ENCODE data around the gene ITGBL1.

The ITGBL1 gene

DNA sequence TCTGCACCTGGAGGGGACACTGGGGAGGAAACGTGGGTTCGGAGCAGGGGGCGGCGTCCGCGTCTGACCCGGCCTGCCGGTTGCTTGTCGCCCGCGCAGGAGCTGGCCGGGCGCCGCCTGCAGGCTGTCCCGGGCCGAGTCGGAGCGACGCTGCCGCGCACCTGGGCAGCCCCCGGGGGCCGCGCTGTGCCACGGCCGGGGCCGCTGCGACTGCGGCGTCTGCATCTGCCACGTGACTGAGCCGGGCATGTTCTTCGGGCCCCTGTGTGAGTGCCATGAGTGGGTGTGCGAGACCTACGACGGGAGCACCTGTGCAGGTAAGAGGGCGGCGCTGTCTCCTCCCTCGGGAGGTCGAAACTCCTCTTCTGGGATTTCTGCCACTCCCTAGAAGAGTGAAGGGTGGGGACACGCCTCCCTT is 1.3 kb downstream of the ITGBL1 start:
- no peak for DNase-seq

DNA sequence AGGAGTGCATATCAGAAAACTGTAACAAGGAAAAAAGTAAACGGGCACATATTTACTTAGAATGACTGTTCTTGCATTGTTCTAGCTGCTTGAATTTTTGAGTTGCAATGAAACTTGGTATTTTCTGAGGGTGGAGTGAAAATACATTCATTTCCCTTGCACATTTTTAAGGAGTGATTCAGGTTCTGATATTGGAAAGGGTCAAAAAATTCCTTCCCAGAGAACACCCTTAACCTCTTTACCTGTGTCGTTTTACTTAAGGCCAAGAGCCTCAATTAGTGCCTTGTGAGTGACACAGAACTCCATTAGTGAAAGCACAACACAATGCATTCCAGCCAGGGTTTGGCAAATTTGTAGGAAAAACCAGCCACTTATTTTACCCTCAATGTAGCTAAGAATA is 2.3 kb downstream of the ITGBL1 start:
- no peak for DNase-seq

DNA sequence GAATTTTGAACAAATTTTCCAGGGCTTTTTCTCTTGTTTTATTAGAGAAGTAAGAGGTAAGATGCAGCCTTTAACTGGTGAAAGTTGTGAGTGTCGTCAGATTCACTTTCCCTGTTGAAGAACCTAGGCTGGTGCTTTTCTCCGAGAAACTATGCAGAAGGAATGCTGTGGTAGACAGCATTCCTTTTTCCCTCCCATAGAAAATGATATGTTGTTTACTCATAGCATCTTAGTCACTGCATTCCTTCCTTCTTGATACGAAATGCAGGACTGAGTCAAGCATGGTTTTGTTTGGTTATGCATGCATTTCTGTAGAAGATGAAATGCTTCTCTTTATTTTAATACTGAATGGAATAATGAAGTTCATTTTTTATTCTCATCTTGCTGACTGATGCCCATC is 3.4 kb downstream of the ITGBL1 start:
- no peak for DNase-seq

DNA sequence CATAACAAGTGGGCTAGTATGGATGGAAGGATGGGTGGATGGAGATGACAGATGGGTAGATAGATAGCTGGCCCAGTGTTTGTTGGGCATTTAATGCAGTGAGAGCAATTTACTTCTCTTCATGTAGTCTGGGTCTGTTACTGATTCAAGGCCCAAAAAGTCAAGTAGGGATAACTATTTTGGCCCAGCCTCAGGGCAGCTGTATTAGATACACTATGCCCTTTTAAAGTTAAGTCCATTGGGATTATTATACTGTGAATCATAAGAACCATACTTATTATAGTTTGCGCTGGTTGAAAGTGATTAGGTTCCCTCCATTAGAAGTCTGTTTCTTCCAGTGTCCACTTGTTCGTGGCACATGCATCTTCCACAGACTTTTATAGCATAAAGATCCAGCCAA is 4.7 kb downstream of the ITGBL1 start:
- no peak for DNase-seq

DNA sequence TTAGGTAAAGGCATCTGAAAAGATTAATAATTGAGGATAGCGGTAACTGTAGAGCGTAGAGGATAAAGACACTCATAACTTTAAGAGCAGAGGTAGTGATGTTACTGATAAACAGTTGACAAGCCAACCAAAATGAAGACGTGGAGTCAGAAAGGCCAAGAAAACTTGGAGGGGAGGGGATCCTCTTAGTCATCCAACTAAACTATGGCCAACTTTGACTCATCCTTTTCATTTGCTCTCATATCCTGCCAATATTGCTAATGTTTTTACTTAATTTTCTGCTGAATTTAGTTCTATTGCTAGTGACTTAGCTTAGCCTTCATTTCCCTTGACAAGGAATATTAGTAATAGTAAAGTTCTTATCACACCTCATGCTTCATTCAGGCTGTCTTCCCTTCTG is 13.4 kb downstream of the ITGBL1 start:
- DNase-seq, result no peak

DNA sequence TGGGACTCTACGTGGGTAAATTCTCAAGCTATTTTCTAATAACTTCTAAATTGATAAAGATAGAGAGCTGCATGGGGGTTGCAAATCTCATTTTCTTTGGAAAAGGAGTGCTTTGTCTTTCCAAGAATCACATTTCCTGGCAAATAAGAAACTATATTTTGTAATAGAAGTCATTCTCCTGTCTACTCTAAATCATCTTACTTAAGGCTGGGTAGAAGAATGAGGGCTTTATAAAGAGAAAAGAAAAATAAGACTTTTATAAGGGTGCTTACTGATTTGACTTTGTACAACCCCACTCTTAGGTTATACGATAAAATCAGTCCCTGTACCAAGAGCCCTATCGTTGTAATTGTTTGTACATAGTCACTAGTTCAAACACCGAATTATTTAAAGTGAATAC is 14.9 kb downstream of the ITGBL1 start:
- DNase-seq, result no peak

DNA sequence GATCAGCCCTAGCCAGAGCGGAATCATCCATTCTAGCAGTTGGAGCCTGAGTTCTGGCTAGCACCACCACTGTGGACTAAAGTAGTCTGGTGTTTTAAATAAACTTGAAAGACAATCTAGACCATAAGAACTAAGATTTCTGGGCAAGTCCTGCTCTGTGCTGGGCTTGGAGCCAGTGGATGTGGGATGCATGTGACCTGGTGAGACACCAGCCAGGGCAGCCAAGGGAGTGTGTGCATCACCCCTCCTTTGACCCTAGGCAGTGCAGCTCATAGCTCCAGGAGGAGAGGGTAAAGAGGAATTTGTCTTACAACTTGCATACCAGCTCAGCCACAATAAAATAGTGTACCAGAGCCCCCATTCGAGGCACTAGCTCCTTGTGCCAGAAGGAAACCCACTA is 21.0 kb downstream of the ITGBL1 start:
- DNase-seq, result no peak

DNA sequence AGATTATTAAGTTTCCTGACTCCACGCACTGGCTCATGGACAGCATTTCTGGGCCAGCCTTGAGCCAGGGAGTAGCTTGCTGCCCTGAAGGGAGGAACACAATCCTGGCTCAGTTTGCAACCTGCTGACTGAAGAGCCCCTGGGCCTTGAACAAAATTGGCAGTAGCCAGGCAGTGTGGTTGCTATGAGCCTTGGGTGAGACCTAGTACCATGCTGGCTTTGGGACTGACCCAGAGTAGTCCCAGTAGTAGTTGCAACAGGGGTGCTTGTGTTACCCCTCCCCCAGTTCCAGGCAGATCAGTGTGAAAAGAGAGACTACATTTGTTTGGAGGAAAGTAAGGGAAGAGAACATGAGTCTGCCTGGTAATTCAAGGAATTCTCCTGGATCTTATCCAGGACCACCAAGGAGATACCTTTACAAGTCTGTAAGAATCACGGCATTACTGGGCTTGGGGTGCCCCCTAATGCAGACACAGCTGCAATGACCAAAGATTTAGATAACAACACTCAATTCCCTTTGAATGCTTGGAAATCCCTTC is 22.0 kb downstream of the ITGBL1 start:
- no peak for DNase-seq

DNA sequence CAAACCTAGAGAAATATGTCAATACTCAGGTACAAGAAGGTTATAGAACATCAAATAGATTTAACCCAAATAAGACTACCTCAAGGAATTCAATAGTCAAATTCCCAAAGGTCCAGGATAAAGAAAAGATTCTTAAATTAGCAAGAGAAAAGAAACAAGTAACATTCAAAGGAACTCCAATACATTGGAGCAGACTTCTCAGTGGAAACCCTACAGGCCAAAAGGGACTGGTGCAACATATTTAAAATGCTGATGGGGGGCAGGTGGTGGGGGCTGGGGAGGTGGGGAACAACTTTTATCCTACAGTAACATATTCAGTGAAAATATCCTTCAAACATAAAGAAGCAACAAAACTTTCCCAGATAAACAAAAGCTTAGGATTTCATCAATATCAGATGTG is 23.1 kb downstream of the ITGBL1 start:
- no peak for DNase-seq

DNA sequence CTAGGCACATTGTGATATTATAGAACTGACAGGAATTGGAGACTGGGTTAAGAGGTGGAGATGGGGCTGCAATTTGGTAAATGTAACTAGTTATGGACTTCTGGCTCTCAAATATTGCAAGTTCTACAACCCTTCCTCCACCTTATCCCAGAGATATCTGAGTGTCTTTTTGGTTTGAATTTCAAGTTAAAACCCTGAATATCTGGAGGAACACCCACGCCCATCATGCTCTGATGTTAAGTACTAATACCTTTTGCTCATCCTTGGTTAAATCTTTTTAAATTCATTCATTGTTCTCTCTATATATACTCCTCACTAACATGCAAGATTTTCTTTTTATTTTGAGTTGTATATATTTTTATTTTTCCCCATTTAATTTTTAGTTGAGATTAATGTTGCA is 28.9 kb downstream of the ITGBL1 start:
- no peak for DNase-seq

DNA sequence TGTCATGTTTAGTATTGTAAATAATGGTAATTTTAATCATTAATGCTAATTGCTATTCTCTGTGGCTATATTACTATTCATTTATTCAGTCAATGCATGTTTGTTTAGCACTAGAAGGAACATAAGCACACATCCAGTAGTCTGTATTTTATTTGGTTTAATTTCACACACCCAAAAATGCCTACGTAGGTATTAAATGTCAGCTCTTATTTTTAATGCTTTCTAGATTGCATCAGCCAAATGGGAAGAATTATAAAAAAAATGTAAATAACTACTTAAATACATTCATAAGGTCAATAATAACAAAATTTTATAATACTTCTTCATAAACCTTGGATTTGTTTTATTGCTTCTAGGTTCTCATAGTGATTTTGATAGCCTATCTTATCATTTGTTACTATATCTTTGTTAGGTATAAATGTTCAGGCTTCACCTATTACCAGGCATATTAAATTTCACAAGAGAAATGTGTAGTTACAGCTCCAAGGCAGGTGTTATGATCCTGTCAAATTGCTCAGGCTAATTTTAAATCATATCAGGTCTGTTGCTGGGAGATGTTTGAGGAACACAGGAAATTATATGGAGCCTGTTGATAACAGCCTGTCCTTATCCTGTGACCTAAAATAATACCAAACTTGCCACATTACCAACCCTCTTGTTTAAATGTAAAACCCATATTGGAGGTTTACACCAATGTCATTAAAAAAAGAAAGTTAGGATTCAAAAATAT is 34.4 kb downstream of the ITGBL1 start:
- DNase-seq, result no peak

DNA sequence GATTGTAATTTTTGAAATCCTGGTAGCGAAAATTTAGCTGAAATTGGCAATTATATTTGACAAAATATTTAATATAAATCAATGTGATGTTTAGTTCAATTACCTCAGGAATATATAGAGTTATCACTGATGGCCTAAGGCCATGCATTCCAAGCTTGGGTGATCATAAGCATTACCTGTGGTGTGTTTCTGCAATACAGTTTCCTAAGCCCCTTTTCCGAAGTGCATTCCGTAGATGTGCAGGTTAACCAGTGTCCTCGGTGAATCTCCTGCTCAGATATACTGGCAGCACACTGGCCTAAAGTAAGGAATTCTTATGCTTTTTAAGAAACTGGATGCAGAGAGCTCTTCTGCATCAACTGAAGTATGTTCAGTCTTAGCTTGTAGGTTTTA is 35.0 kb downstream of the ITGBL1 start:
- no peak for DNase-seq

DNA sequence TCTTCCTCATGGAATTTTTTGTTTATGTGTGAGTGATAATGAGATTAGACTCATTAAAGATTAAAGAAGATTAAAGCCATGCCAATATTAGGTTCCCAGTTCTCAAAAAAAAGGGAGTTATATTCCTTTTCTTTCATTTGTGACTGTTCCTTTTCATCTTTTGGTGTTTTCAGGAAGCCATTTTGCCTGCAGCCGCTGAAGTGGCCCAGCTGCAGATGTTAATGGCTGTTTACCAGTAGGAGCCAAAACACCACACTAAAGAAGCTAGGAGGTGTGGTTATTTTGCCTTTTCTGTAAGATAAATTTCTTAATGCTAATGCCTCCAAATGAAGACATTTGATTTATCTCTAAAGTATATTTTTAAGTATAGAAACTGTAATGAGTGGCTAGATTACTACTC is 36.3 kb downstream of the ITGBL1 start:
- DNase-seq, result no peak

DNA sequence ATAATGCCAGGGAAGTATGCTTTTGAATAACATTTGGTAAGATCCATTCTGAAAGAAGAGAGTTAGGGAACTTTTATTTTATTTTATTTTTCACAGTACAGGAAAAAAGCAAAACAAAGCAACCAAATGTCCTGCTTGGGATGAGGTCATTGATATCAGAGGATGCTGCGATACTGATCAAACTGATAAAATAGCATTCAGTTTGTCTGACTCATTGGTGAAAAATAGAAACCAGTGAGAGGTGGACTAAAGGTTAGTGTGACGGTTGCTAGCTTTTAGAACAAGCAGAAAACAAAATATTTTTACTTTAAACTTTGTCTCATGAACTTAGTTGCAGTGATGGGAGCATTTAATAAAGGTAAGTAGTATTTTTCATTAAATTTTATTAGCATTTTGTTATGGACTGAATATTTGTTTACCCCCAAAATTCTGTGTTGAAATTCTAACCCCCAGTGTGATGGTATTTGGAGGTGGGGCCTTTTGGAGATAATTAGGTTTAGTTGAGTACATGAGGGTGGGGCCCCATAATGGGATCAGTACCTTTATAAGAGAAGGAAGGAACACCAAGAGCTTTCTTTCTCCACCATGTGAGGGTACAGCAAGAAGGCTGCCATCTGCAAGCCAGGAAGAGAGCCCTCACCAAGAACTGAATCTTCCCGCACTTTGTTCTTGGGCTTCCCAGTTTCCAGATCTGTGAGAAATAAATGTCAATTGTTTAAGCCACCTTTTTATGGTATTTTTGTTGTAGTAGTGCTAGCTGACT is 37.3 kb downstream of the ITGBL1 start:
- DNase-seq, result no peak

DNA sequence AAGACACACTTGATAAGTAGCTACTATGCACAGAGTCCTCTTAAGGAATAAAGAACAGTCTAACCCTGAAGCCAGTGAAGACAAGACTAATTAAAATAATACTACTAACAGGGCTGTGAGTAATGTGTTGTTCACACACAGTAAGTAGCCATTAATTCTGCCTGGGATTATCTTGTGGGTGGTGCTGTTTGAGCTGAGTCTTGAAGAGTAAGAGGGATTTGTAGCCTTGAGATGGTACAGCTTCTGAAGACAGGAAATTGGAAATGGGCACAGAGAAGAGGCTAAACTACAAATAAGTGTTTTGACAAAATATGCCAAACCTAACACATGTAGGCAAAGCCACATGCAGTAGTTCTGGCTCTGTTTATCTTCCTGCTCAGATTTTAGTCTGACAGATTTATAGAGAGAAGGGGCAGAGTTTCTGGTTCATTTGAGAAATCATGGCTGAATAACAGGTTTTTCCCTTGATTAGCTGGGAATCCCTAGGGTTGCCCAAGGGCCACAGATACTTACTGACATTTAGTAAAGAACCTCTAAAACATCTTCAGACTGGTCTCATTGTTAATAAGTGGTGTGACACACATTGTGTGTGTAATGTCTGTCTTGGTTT is 38.0 kb downstream of the ITGBL1 start:
- no peak for DNase-seq

DNA sequence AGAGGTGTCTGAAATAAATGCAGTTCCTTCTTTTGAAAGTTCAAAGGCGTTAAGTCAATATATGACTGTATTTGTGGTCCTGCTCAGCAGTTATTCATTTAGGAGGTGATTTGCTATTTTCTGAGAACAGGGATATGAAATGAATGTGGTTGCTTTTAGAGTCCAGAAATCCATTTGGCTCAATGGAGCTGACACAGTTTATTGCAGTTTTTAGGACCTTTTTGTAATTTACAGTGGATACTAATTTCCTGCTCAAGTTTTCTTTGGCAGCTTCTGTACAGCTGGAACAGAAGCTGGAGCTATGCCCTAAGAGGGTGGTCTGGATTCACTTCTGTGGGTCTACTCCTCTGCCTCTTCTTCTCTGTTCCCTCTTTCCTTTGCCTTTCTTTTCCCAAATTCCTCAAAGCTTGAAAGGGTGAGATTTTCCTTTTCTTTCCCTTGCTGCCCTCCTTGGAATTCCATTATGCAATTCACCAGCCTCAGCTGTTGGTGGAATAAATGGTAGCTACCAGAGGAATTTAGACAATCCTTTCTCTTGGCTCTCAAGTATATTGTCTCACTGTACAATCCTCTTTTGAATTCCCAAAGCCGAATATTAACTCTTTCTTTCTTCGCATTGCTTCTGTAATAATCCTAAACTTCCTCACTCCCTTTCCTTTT is 39.9 kb downstream of the ITGBL1 start:
- DNase-seq, result no peak

DNA sequence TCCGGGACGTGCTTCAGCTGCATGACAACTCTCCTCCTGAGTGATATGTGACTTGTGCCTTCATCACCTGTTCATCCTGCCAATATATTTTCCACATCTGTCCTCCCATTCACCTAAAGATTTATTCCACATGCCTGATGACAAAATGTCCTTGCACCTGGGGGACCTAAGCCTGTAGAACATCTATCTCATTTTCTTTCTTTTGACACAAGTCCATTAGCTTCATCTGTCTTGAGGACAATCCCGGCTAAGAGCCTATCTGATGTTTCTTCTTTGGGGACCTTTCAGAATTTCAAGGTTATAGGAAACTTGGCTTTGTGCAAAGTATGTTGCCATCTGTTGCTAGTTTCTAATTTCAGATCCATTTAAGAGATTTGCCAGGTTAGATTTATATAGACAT is 41.1 kb downstream of the ITGBL1 start:
- DNase-seq, result no peak

DNA sequence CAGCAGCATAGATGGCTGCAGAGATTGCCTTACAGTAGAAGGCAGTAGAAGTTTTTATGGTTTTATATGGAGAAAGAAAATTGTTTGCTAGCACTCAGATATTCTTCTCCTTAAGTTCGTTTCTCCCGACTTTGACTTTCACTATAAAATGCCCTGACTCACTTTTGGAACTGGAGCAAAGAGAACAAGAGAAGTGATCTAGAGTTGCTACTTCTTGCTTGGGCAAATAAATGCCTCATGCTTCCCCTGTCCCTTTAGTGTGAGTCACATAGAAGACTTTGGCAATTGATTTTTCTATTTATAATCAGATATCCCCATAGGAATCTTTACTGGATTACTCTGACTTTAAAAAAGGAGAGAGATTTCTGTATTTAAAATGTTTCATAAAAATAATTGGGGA is 46.9 kb downstream of the ITGBL1 start:
- no peak for DNase-seq

DNA sequence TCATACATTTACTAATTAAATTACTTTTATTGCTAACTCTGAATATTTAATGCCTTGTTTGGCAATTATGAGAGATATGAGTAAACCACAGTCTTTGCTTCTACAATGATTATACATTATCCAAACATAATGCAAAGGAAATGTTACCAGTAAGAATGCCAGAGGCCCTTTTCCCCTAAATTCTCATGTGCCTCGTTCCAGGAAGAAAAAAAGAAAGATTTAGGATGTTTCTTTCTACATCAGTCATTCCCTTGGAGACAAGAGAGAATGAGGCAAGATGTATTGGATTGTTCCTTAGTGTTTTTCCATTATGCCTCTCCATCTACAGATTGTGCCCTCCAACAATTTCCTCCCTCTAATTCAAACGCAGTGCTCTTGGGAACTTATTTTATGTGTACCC is 50.1 kb downstream of the ITGBL1 start:
- DNase-seq, result no peak

DNA sequence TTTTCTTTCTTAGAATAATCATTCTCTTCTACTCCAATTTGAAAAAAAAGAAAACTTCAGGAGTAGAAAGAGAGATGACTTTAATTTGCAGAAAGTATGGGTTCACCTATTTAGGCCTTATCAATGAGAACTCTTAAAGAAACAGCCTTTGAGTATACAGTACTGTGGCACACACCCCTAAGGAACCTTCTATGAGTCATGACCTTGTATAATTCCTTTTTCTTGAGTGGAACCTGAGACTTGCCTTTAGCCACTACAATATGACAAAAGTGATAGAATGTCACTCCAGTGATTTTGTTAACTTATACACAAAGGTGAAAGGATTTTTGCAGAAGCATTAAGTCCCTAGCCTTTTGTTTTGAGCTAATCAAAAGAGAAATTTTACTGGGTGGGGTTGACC is 58.7 kb downstream of the ITGBL1 start:
- no peak for DNase-seq

DNA sequence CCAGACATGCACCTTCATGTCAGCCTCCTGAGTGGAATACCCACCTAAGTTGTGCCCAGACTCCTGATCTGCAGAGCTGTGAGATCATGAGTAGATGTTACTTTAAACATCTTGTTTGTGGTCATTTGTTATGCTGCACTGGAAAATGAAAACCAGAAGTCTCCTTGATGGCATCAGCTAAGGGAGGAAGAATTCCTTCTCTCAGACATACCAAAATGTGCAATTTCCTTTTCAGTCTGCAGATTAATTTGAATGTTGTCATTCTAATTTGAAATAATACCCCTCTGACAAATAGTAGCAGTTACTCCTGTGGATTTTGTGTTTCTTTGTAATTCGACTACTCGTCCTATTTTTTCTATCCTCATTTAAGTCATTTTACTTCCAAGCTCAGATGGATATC is 59.3 kb downstream of the ITGBL1 start:
- DNase-seq, result no peak

DNA sequence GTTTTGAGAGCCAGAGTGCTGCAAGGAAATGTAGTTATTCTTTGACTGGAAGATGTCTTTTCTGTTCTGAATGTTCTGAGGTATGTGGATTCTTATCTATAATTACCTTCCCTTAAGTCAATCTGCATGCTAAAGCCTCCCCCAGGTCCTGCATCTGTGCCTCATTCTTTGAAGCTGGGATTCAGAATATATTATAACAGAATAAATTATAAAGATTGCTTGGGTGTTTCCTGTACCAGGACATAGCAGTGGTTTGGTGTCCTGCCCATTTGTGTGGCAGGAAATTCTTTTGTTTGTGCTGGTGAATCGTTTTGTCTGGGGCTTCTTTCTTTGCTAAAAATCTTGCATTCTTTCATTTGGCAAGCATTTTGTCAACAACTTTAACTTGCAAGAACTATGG is 60.2 kb downstream of the ITGBL1 start:
- no peak for DNase-seq

DNA sequence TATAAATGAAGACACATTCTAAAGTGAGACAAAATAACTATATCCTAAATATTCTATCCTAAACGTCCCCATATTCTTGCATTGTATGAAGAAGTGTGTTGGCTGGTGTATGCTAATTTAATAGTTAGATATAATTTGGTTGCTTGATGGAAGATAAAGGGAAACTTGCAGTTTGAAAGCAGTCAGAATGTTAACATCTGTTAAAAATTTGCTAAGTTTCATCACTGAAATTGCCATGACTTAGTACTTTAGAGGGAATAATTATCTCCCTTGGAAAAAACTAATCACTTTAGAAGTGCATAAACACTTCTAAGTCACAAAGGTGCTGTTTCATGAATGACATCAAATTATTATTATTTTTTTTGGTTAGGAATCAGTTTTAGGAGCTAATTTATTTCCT is 61.6 kb downstream of the ITGBL1 start:
- no peak for DNase-seq
